H1 (cell line): ENCODE data around the gene HYAL1. TPM values are rescaled to one million over a fixed set of nuclear protein-coding genes. Genes with fewer than 3 reads are reported as not detected.
"Not testable (repeated sequence)": the region's sequence is repeated elsewhere in the genome, so short reads cannot be mapped to it uniquely, and the experiment has no call there.

Experiments
- CTCF ChIA-PET: fragments of 300-600 bp; sonication (Branson Sonifier 250); formaldehyde crosslinking; loops from one replicate; lab custom pipeline; 2021; ENCODE audit not compliant: partially characterized antibody; lab: Charles Lee
- POLR2A ChIA-PET: fragments of 300-600 bp; sonication (Branson Sonifier 250); formaldehyde crosslinking; loops from one replicate; lab custom pipeline; 2021; ENCODE audit warnings: inconsistent platforms; ENCODE audit not compliant: partially characterized antibody; lab: Charles Lee
- DNase-seq, 2 experiments: peaks; one replicate each; pipeline versions ENCODE4 v3.0.0 to v3.0.0-alpha.2; 2010 to 2022; ENCODE audit warnings: low spot score in 2 of 2, low read depth in 1 of 2, mixed read lengths in 1 of 2
- FAIRE-seq: peaks from 2 replicates; lab custom pipeline; 2011; peaks lifted over from hg19 to GRCh38; lab: Jason Lieb, UNC
- H2AFZ ChIP-seq: 2 replicates; pipeline ENCODE4 v1.8.1; 2012; ENCODE audit warnings: low read length, inconsistent platforms
- H2AK5ac ChIP-seq: 2 replicates; pipeline ENCODE4 v1.6.1; 2013; ENCODE audit warnings: low read depth, low read length
- H2BK120ac ChIP-seq: replicated peaks from 2 replicates; pipeline ENCODE3; 2013; ENCODE audit warnings: low read depth, low read length, inconsistent platforms
- H2BK12ac ChIP-seq: 2 replicates; pipeline ENCODE4 v1.6.1; 2013; ENCODE audit warnings: low read depth, low read length
- H2BK15ac ChIP-seq: 2 replicates; pipeline ENCODE4 v1.6.1; 2013; ENCODE audit warnings: low read length
- H2BK20ac ChIP-seq: 2 replicates; pipeline ENCODE4 v1.6.1; 2013; ENCODE audit warnings: low read length
- H2BK5ac ChIP-seq: 2 replicates; pipeline ENCODE4 v1.6.1; 2013; ENCODE audit warnings: low read depth, low read length
- H3K14ac ChIP-seq: 2 replicates; pipeline ENCODE4 v1.6.1; 2013; ENCODE audit warnings: inconsistent platforms; ENCODE audit not compliant: insufficient read length
- H3K18ac ChIP-seq: 2 replicates; pipeline ENCODE4 v1.6.1; 2013; ENCODE audit warnings: low read length; ENCODE audit errors: extremely low read depth
- H3K23ac ChIP-seq: 2 replicates; pipeline ENCODE4 v1.6.1; 2013; ENCODE audit warnings: inconsistent platforms; ENCODE audit not compliant: insufficient read length
- H3K23me2 ChIP-seq: 2 replicates; pipeline ENCODE4 v1.6.1; 2013; ENCODE audit warnings: low read depth, low read length
- H3K27ac ChIP-seq: 2 replicates; pipeline ENCODE4 v1.6.1; 2011; ENCODE audit warnings: low read depth, low read length, inconsistent platforms
- H3K27me3 ChIP-seq, 4 experiments: replicated peaks in 1 of 4; 1 replicate in 1 of 4; 2 replicates in 3 of 4; pipeline versions ENCODE4 v1.6.1 to v1.8.1; 2011 to 2013; ENCODE audit warnings: low read length in 3 of 4, mild to moderate bottlenecking in 3 of 4, inconsistent platforms in 2 of 4, mixed read lengths in 2 of 4, moderate library complexity in 1 of 4; ENCODE audit not compliant: control insufficient read depth in 3 of 4, insufficient read depth in 3 of 4; ENCODE audit errors: extremely low read depth in 1 of 4
- H3K36me3 ChIP-seq, 4 experiments: 2 replicates each; pipeline versions ENCODE4 v1.6.1 to v1.8.1; 2011 to 2013; ENCODE audit warnings: mild to moderate bottlenecking in 4 of 4, low read length in 3 of 4, moderate library complexity in 2 of 4, control low read depth in 1 of 4, inconsistent platforms in 1 of 4; ENCODE audit not compliant: insufficient read depth in 4 of 4, control insufficient read depth in 2 of 4
- H3K4ac ChIP-seq: replicated peaks from 2 replicates; pipeline ENCODE3; 2013; ENCODE audit warnings: low read length, low read depth, mixed read lengths, inconsistent platforms; ENCODE audit not compliant: insufficient read length
- H3K4me1 ChIP-seq, 4 experiments: replicated peaks in 1 of 4; 1 replicate in 1 of 4; 2 replicates in 3 of 4; pipeline versions ENCODE4 v1.6.1 to v1.8.1; 2011 to 2013; ENCODE audit warnings: low read length in 3 of 4, inconsistent platforms in 2 of 4, mixed read lengths in 1 of 4; ENCODE audit not compliant: insufficient read depth in 4 of 4, control insufficient read depth in 3 of 4
- H3K4me2 ChIP-seq, 2 experiments: 2 replicates each; pipeline versions ENCODE4 v1.6.1 to v1.8.1; 2011 to 2013; ENCODE audit warnings: low read depth in 2 of 2, low read length in 2 of 2, control low read depth in 1 of 2, inconsistent platforms in 1 of 2, mild to moderate bottlenecking in 1 of 2; ENCODE audit not compliant: insufficient read depth in 1 of 2
- H3K4me3 ChIP-seq, 4 experiments: fragments of 200-600, 300-600 bp in 1 of 4; sonication (generic), shearing (Covaris generic), sonication (Bioruptor Twin) in 1 of 4; 2 replicates each; pipeline versions ENCODE4 v1.5.1 to v1.8.1; 2011 to 2016; ENCODE audit warnings: low read length in 4 of 4, low read depth in 3 of 4, control low read depth in 2 of 4, inconsistent platforms in 2 of 4, mild to moderate bottlenecking in 2 of 4, mixed read lengths in 1 of 4, moderate library complexity in 1 of 4; ENCODE audit not compliant: insufficient read depth in 2 of 4; ENCODE audit errors: extremely low read depth in 1 of 4
- H3K56ac ChIP-seq: replicated peaks from 2 replicates; pipeline ENCODE3; 2013; ENCODE audit warnings: low read depth, mild to moderate bottlenecking, mixed read lengths, low read length, inconsistent platforms; ENCODE audit not compliant: insufficient read length
- H3K79me1 ChIP-seq: 2 replicates; pipeline ENCODE4 v1.6.1; 2013; ENCODE audit warnings: low read depth, low read length, control low read depth
- H3K79me2 ChIP-seq, 2 experiments: 2 replicates each; pipeline versions ENCODE4 v1.6.1 to v1.8.1; 2012 to 2013; ENCODE audit warnings: low read length in 2 of 2, mild to moderate bottlenecking in 2 of 2, inconsistent platforms in 1 of 2; ENCODE audit not compliant: insufficient read depth in 2 of 2, control insufficient read depth in 1 of 2
- H3K9ac ChIP-seq, 4 experiments: replicated peaks in 1 of 4; 1 replicate in 1 of 4; 2 replicates in 3 of 4; pipeline versions ENCODE4 v1.6.1 to v1.8.1; 2011 to 2013; ENCODE audit warnings: low read depth in 3 of 4, low read length in 3 of 4, control low read depth in 2 of 4, mild to moderate bottlenecking in 2 of 4, moderate library complexity in 2 of 4, inconsistent platforms in 1 of 4; ENCODE audit errors: extremely low read depth in 1 of 4
- H3K9me3 ChIP-seq, 2 experiments: 2 replicates each; pipeline versions ENCODE4 v1.6.1 to v1.8.1; 2012 to 2013; ENCODE audit warnings: mild to moderate bottlenecking in 2 of 2, moderate library complexity in 2 of 2, control low read depth in 1 of 2, inconsistent platforms in 1 of 2, low read depth in 1 of 2, low read length in 1 of 2, mixed read lengths in 1 of 2; ENCODE audit not compliant: insufficient read depth in 2 of 2
- H4K20me1 ChIP-seq, 2 experiments: replicated peaks in 1 of 2; 2 replicates each; pipeline versions ENCODE3 to v1.8.1; 2011 to 2013; ENCODE audit warnings: inconsistent platforms in 2 of 2, low read length in 2 of 2, mild to moderate bottlenecking in 1 of 2; ENCODE audit not compliant: insufficient read depth in 2 of 2, control insufficient read depth in 1 of 2
- H4K5ac ChIP-seq: 2 replicates; pipeline ENCODE4 v1.6.1; 2013; ENCODE audit warnings: low read length, low read depth, mixed read lengths, inconsistent platforms; ENCODE audit not compliant: insufficient read length
- H4K8ac ChIP-seq: 2 replicates; pipeline ENCODE4 v1.8.0; 2013; ENCODE audit warnings: mild to moderate bottlenecking, moderate library complexity, low read length, inconsistent platforms; ENCODE audit not compliant: insufficient read depth; ENCODE audit errors: extremely low read depth
- H4K91ac ChIP-seq: replicated peaks from 2 replicates; pipeline ENCODE3; 2013; ENCODE audit warnings: low read length, mixed read lengths, inconsistent platforms; ENCODE audit not compliant: insufficient read length
- MAFK ChIP-seq: IDR thresholded peaks from 2 replicates; pipeline ENCODE4 v1.6.1; 2012; ENCODE audit warnings: low read depth, mild to moderate bottlenecking, improper control_type of control experiment, low read length
- WGBS, 2 experiments: shearing (Covaris generic) in 1 of 2; methylation state at CpG; one replicate each; pipeline versions ENCODE4 v1.1.6 to v1.1.7; 2013 to 2015; ENCODE audit warnings: low lambda C conversion rate in 2 of 2, mixed read lengths in 2 of 2, inconsistent platforms in 1 of 2, low coverage in 1 of 2, missing lambda C conversion rate in 1 of 2; ENCODE audit not compliant: insufficient replicate concordance in 2 of 2, insufficient coverage in 1 of 2, insufficient read length in 1 of 2; ENCODE audit errors: extremely low coverage in 1 of 2, missing lambda C conversion rate in 1 of 2; 5-methylcytosine and 5-hydroxymethylcytosine counted together
- polyA plus RNA-seq, 7 experiments: library from polyadenylated mRNA; depleted of rRNA in 3 of 7; stranded (reverse) in 5 of 7; unstranded in 2 of 7; fragments of >200 nt in 5 of 7; fragments of 200-250 nt in 2 of 7; gene quantifications; 1 replicate in 5 of 7; 2 replicates in 1 of 7; 4 replicates in 1 of 7; pipeline versions ENCODE4 v1.2.1 to v1.2.3, GENCODE V29; 2011 to 2013; ENCODE audit warnings: missing spikeins in 2 of 7, mixed read lengths in 2 of 7
- total RNA-seq: library from RNA; stranded (reverse); fragmentation: NEBNext Ultra II Directional; extraction: Animal tissue kit (Norgen Biotek cat#: 25700); gene quantifications from 2 replicates; pipeline ENCODE4 v1.2.1, GENCODE V29; 2021

The HYAL1 gene
- total and polyA plus RNA-seq, 2 of the 8 experiments (the other 6 are each of a cell fraction or from before 2014, with no cell fraction given) = 2.0 to 5.4 TPM

GRCh38 chr3:50314342-50314741 lies 11.0 kb upstream of the HYAL1 start (continued):
- no peak for TF ChIP-seq MAFK

GRCh38 chr3:50312041-50312440 lies 8.7 kb upstream of the HYAL1 start:
- H3K23me2 ChIP-seq, H3K27ac ChIP-seq, CTCF ChIA-PET, DNase-seq, H3K4me1 ChIP-seq, H3K9ac ChIP-seq, H3K18ac ChIP-seq, H3K27me3 ChIP-seq, POLR2A ChIA-PET, H2AK5ac ChIP-seq, H2BK15ac ChIP-seq, H3K56ac ChIP-seq, H2AFZ ChIP-seq, H3K14ac ChIP-seq, H2BK12ac ChIP-seq, H2BK5ac ChIP-seq, H3K4me2 ChIP-seq, FAIRE-seq, H4K5ac ChIP-seq, H4K8ac ChIP-seq, H3K79me2 ChIP-seq, H3K4me3 ChIP-seq, H3K23ac ChIP-seq, H3K79me1 ChIP-seq, H4K91ac ChIP-seq, H3K36me3 ChIP-seq, H3K4ac ChIP-seq, H2BK20ac ChIP-seq, H2BK120ac ChIP-seq: not testable (repeated sequence)
- Histone ChIP-seq H4K20me1 (peaks cover 7 to 10% of the 10 kb centered on the region in 2 experiments), H3K9me3 (peaks cover 9 to 25% of the 10 kb centered on the region in 2 experiments; a peak in 3 of 4 replicates)
- WGBS, 2 experiments = 90% methylated on average over 6 of the region's 32 CpGs; no CpG with 5 or more reads in 1 of the 2 experiments
